OCI-LY7 (cell line): ENCODE results near the gene ZNF420. TPM values are rescaled to one million over a fixed set of nuclear protein-coding genes. Genes with fewer than 3 reads are reported as not detected.
"Not testable (repeated sequence)": the region's sequence is repeated elsewhere in the genome, so short reads cannot be mapped to it uniquely, and the experiment has no call there.

Experiments used
- BruUV-seq: library from RNA; stranded (reverse); fragments of 400-500 nt; replicated peaks from 2 replicates; lab custom pipeline; 2021; lab: Mats Ljungman, UMichigan
- CTCF ChIA-PET: fragments of 300-600 bp; sonication (Branson Sonifier 250); formaldehyde crosslinking; loops from one replicate; lab custom pipeline; 2022; ENCODE audit warnings: antibody characterized with exemption; ENCODE audit not compliant: unreplicated experiment; lab: Charles Lee
- POLR2A ChIA-PET: fragments of 300-600 bp; sonication (Branson Sonifier 250); formaldehyde crosslinking; loops from one replicate; lab custom pipeline; 2022; ENCODE audit warnings: antibody characterized with exemption; lab: Charles Lee
- DNase-seq: peaks from one replicate; pipeline ENCODE4 v3.0.0-alpha.2; 2015; ENCODE audit warnings: low spot score
- H2AFZ ChIP-seq: fragments of 200-600 bp; sonication (generic), shearing (Covaris generic); 2 replicates; pipeline ENCODE4 v1.6.1; 2014; ENCODE audit warnings: mild to moderate bottlenecking, antibody characterized with exemption, low read length, moderate library complexity
- H3K27ac ChIP-seq: fragments of 200-600 bp; sonication (generic); 2 replicates; pipeline ENCODE4 v1.5.1; 2014; ENCODE audit warnings: mixed run types, low read depth, mild to moderate bottlenecking, moderate library complexity, low read length, inconsistent platforms; ENCODE audit not compliant: poor library complexity, severe bottlenecking
- H3K36me3 ChIP-seq: fragments of 200-600 bp; sonication (generic); 2 replicates; pipeline ENCODE4 v1.6.1; 2014; ENCODE audit warnings: mild to moderate bottlenecking, antibody characterized with exemption, low read length, moderate library complexity, mixed read lengths; ENCODE audit not compliant: insufficient read depth
- H3K4me1 ChIP-seq: fragments of 200-600 bp; sonication (generic); 2 replicates; pipeline ENCODE4 v1.5.1; 2014; ENCODE audit warnings: mild to moderate bottlenecking, low read length; ENCODE audit not compliant: insufficient read depth, poor library complexity, severe bottlenecking
- H3K4me2 ChIP-seq: fragments of 200-600 bp; sonication (generic); 2 replicates; pipeline ENCODE4 v1.6.1; 2014; ENCODE audit warnings: mild to moderate bottlenecking, low read length
- H3K4me3 ChIP-seq: fragments of 200-600 bp; sonication (generic); 2 replicates; pipeline ENCODE4 v1.5.1; 2014; ENCODE audit warnings: mild to moderate bottlenecking, low read depth, low read length; ENCODE audit not compliant: poor library complexity, severe bottlenecking
- H3K79me2 ChIP-seq: fragments of 200-600 bp; sonication (generic); 2 replicates; pipeline ENCODE4 v1.6.1; 2016; ENCODE audit warnings: low read depth, mild to moderate bottlenecking, low read length, moderate library complexity, mixed read lengths; ENCODE audit not compliant: insufficient read depth
- H3K9me2 ChIP-seq: fragments of 200-600 bp; sonication (generic); 2 replicates; pipeline ENCODE4 v1.6.1; 2016; ENCODE audit warnings: mild to moderate bottlenecking, low read length, mixed read lengths; ENCODE audit not compliant: insufficient read depth
- H3K9me3 ChIP-seq: fragments of 200-600 bp; sonication (generic); 2 replicates; pipeline ENCODE4 v1.6.1; 2014; ENCODE audit warnings: mild to moderate bottlenecking, mixed run types, low read length, mixed read lengths
- H4K20me1 ChIP-seq: fragments of 200-600 bp; sonication (generic); 2 replicates; pipeline ENCODE4 v1.6.1; 2014; ENCODE audit warnings: mild to moderate bottlenecking, antibody characterized with exemption, low read length, moderate library complexity, mixed read lengths; ENCODE audit not compliant: insufficient read depth
- CTCF ChIP-seq: fragments of 200-600 bp; sonication (generic); conservative IDR thresholded peaks from 2 replicates; pipeline ENCODE4 v1.5.1; 2014; ENCODE audit warnings: mild to moderate bottlenecking, antibody characterized with exemption, low read length, moderate library complexity, mixed read lengths
- EZH2phosphoT487 ChIP-seq: fragments of 200-600 bp; sonication (generic); IDR thresholded peaks from 2 replicates; pipeline ENCODE4 v1.6.1; 2018; ENCODE audit warnings: low read depth, borderline replicate concordance, mild to moderate bottlenecking, mixed run types, antibody characterized with exemption, low read length, moderate library complexity, mixed read lengths
- intact Hi-C: fragments of 100-400 bp; cut with micrococcal nuclease; formaldehyde crosslinking; loops from one replicate; pipeline ENCODE4 v1.10.0; 2022; ENCODE audit not compliant: unreplicated experiment
- total RNA-seq, 2 experiments: library from RNA; depleted of rRNA in 1 of 2; stranded (reverse); fragments of >200 nt in 1 of 2; shearing (Covaris generic) in 1 of 2; gene quantifications; 2 replicates each; pipeline ENCODE4 v1.2.3, GENCODE V29; 2014 to 2022

Gene ZNF420
- total RNA-seq, 2 experiments from 2014 or later: 8.8 to 11.0 TPM

- no peak for DNase-seq
- ChIA-PET POLR2A (no interaction called here), CTCF (no interaction called here)
- Histone ChIP-seq H3K4me2 (no peak overlapping the region), H3K4me3 (no peak overlapping the region), H3K79me2 (no peaks in the 10 kb centered on the region), H3K36me3 (peaks cover 79% of the 10 kb centered on the region), H3K9me3 (peaks cover 24% of the 10 kb centered on the region; the same call in 1 of the 2 replicates), H2AFZ (no peak overlapping the region), H3K27ac (no peak overlapping the region), H4K20me1 (no peaks in the 10 kb centered on the region), H3K4me1 (no peaks in the 10 kb centered on the region), H3K9me2 (no peaks in the 10 kb centered on the region)
- no TSS peak for BruUV-seq
- intact Hi-C loops: no loop called here
- TF ChIP-seq EZH2phosphoT487 (no peak), CTCF (no peak)
Measured at GRCh38 chr19:37098570-37098969, 20.3 kb downstream of the ZNF420 start.

- H2AFZ ChIP-seq, H4K20me1 ChIP-seq, H3K4me1 ChIP-seq, H3K79me2 ChIP-seq, H3K9me3 ChIP-seq, DNase-seq, intact Hi-C loops, CTCF ChIA-PET, BruUV-seq, POLR2A ChIA-PET, H3K27ac ChIP-seq, H3K9me2 ChIP-seq, H3K4me2 ChIP-seq, H3K4me3 ChIP-seq: not testable (repeated sequence)
- H3K36me3 ChIP-seq: peaks cover 45% of the 10 kb centered on the region
Measured at GRCh38 chr19:37104135-37104534, 25.9 kb downstream of the ZNF420 start.

GRCh38 chr19:37111753-37112152 is 33.5 kb downstream of the ZNF420 start:
- H3K4me2 ChIP-seq, POLR2A ChIA-PET, H3K9me2 ChIP-seq, BruUV-seq, CTCF ChIA-PET, intact Hi-C loops, H3K4me1 ChIP-seq, H3K4me3 ChIP-seq, H2AFZ ChIP-seq, H3K79me2 ChIP-seq, H3K27ac ChIP-seq, H3K9me3 ChIP-seq, H4K20me1 ChIP-seq: not testable (repeated sequence)
- peaks cover 29% of the 10 kb centered on the region for H3K36me3 ChIP-seq
- DNase-seq: peak; percentile 49
- TF ChIP-seq CTCF: peak; percentile 69
